HepG2 (cell line): Measurements from ENCODE around the gene NFYC. TPM values are rescaled to one million over a fixed set of nuclear protein-coding genes. Genes with fewer than 3 reads are reported as not detected.
A peak's percentile ranks its signal among the peaks of the same experiment; 100 is the strongest.

Experiments
- BRF2 ChIP-seq: sonication (generic); formaldehyde crosslinking; IDR thresholded peaks from 2 replicates; pipeline ENCODE4 v1.8.1; 2022; ENCODE audit warnings: mild to moderate bottlenecking, missing genetic modification reagents
- GATAD2A ChIP-seq: IDR thresholded peaks from 2 replicates; pipeline ENCODE4 v1.6.1; 2016
- KDM5A ChIP-seq: fragments of 200-600 bp; sonication (generic); IDR thresholded peaks from 2 replicates; pipeline ENCODE4 v1.7.0; 2018; ENCODE audit warnings: antibody characterized with exemption, mild to moderate bottlenecking, low read length, borderline replicate concordance
- LBX2 ChIP-seq: sonication (generic); formaldehyde crosslinking; IDR thresholded peaks from 2 replicates; pipeline ENCODE4 v1.5.0; 2020; ENCODE audit warnings: missing genetic modification reagents, mild to moderate bottlenecking, borderline replicate concordance
- MXD1 ChIP-seq: sonication (generic); formaldehyde crosslinking; IDR thresholded peaks from 2 replicates; pipeline ENCODE4 v1.4.0; 2020; ENCODE audit warnings: mild to moderate bottlenecking, missing genetic modification reagents
- NCOR1 ChIP-seq: fragments of 200-600 bp; sonication (generic); IDR thresholded peaks from 2 replicates; pipeline ENCODE4 v1.7.0; 2017; ENCODE audit warnings: antibody characterized with exemption, low read length, borderline replicate concordance
- PCBP1 ChIP-seq: fragments of 200-400 bp; formaldehyde crosslinking; IDR thresholded peaks from 2 replicates; pipeline ENCODE4 v1.6.1; 2017; ENCODE audit warnings: mild to moderate bottlenecking, low read depth, low read length, borderline replicate concordance
- RAD21 ChIP-seq: fragments of 450-650 bp; formaldehyde crosslinking; IDR thresholded peaks from 2 replicates; pipeline ENCODE4 v1.5.0; 2020; ENCODE audit warnings: mild to moderate bottlenecking
- ZNF367 ChIP-seq: sonication (generic); formaldehyde crosslinking; IDR thresholded peaks from 2 replicates; pipeline ENCODE4 v1.4.0; 2020; ENCODE audit warnings: missing genetic modification reagents, borderline replicate concordance
- ZNF512 ChIP-seq: sonication (generic); formaldehyde crosslinking; IDR thresholded peaks from 2 replicates; pipeline ENCODE4 v1.4.0; 2020; ENCODE audit warnings: mild to moderate bottlenecking, missing genetic modification reagents
- ZNF737 ChIP-seq: sonication (generic); formaldehyde crosslinking; IDR thresholded peaks from 2 replicates; pipeline ENCODE4 v1.5.0; 2020; ENCODE audit warnings: missing genetic modification reagents, mild to moderate bottlenecking, borderline replicate concordance
- polyA plus RNA-seq, 8 experiments: library from polyadenylated mRNA; depleted of rRNA in 3 of 8; stranded (reverse) in 7 of 8; unstranded in 1 of 8; fragments of >200 nt; fragmentation: Illumina TruSeq in 4 of 8; extraction: Trizol in 4 of 8; gene quantifications; 2 replicates each; pipeline versions ENCODE4 v1.2.1 to v1.2.3, GENCODE V29; 2011 to 2016; ENCODE audit warnings: low read depth in 4 of 8, missing spikeins in 1 of 8, mixed read lengths in 1 of 8; ENCODE audit not compliant: insufficient read depth in 1 of 8
- total RNA-seq, 5 experiments: library from RNA; depleted of rRNA; stranded (reverse); fragments of >200 nt; fragmentation: Illumina TruSeq; extraction: Trizol; gene quantifications; 2 replicates each; pipeline ENCODE4 v1.2.3, GENCODE V29; 2016; ENCODE audit warnings: low read depth in 1 of 5
- TF ChIP-seq, protein P1 (sequence below): sonication (generic); formaldehyde crosslinking; IDR thresholded peaks from one replicate; pipeline ENCODE4 v1.5.1; 2020; ENCODE audit warnings: mild to moderate bottlenecking, missing genetic modification reagents; ENCODE audit errors: not compliant biosample characterization
- TF ChIP-seq, protein P2 (sequence below): sonication (generic); formaldehyde crosslinking; IDR thresholded peaks from 2 replicates; pipeline ENCODE4 v1.5.1; 2020; ENCODE audit warnings: missing genetic modification reagents, mild to moderate bottlenecking, borderline replicate concordance

NFYC gene
- total and polyA plus RNA-seq, 2 of the 13 experiments (the other 11 are each of a cell fraction or from before 2014, with no cell fraction given) = 33.9 to 73.7 TPM

GRCh38 chr1:40691538-40692428 lies at the start of gene NFYC (continued):
- peak; percentile 5; the same call in 1 of the 2 replicates for TF ChIP-seq KDM5A
- TF ChIP-seq NCOR1 = 0 out of 2 replicates have a peak, but pooled peaks have one; percentile 3
- TF ChIP-seq PCBP1 = peak; percentile 94; the same call in 1 of the 2 replicates
- TF ChIP-seq, protein P1, sequence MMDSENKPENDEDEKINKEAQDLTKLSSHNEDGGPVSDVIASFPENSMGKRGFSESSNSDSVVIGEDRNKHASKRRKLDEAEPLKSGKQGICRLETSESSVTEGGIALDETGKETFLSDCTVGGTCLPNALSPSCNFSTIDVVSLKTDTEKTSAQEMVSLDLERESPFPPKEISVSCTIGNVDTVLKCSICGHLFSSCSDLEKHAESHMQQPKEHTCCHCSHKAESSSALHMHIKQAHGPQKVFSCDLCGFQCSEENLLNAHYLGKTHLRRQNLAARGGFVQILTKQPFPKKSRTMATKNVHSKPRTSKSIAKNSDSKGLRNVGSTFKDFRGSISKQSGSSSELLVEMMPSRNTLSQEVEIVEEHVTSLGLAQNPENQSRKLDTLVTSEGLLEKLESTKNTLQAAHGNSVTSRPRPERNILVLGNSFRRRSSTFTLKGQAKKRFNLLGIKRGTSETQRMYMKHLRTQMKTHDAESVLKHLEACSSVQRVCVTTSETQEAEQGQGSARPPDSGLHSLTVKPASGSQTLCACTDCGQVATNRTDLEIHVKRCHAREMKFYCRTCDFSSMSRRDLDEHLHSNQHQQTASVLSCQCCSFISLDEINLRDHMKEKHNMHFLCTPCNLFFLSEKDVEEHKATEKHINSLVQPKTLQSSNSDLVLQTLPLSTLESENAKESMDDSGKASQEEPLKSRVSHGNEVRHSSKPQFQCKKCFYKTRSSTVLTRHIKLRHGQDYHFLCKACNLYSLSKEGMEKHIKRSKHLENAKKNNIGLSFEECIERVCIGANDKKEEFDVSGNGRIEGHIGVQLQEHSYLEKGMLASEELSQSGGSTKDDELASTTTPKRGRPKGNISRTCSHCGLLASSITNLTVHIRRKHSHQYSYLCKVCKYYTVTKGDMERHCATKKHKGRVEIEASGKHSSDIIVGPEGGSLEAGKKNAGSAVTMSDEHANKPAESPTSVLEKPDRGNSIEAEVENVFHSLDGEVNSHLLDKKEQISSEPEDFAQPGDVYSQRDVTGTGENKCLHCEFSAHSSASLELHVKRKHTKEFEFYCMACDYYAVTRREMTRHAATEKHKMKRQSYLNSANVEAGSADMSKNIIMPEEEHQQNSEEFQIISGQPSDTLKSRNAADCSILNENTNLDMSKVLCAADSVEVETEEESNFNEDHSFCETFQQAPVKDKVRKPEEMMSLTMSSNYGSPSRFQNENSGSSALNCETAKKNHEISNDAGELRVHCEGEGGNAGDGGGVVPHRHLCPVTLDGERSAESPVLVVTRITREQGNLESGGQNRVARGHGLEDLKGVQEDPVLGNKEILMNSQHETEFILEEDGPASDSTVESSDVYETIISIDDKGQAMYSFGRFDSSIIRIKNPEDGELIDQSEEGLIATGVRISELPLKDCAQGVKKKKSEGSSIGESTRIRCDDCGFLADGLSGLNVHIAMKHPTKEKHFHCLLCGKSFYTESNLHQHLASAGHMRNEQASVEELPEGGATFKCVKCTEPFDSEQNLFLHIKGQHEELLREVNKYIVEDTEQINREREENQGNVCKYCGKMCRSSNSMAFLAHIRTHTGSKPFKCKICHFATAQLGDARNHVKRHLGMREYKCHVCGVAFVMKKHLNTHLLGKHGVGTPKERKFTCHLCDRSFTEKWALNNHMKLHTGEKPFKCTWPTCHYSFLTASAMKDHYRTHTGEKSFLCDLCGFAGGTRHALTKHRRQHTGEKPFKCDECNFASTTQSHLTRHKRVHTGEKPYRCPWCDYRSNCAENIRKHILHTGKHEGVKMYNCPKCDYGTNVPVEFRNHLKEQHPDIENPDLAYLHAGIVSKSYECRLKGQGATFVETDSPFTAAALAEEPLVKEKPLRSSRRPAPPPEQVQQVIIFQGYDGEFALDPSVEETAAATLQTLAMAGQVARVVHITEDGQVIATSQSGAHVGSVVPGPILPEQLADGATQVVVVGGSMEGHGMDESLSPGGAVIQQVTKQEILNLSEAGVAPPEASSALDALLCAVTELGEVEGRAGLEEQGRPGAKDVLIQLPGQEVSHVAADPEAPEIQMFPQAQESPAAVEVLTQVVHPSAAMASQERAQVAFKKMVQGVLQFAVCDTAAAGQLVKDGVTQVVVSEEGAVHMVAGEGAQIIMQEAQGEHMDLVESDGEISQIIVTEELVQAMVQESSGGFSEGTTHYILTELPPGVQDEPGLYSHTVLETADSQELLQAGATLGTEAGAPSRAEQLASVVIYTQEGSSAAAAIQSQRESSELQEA = peak; percentile 97
- 0 out of 2 replicates have a peak, but pooled peaks have one; percentile 76 for TF ChIP-seq ZNF367
- TF ChIP-seq LBX2 (CRISPR knock-in tag) = 0 out of 2 replicates have a peak, but pooled peaks have one; percentile 80
- TF ChIP-seq ZNF737 (CRISPR knock-in tag) = no peak; the same call in 1 of the 2 replicates
- peak; percentile 55; the same call in 1 of the 2 replicates for TF ChIP-seq GATAD2A
- no peak for TF ChIP-seq ZNF512 (CRISPR knock-in tag)
- peak; percentile 66 for TF ChIP-seq RAD21 (CRISPR knock-in tag)
- TF ChIP-seq MXD1 (CRISPR knock-in tag) = peak; percentile 71; the same call in 1 of the 2 replicates
- no peak for TF ChIP-seq BRF2 (CRISPR knock-in tag)
- TF ChIP-seq, protein P2, sequence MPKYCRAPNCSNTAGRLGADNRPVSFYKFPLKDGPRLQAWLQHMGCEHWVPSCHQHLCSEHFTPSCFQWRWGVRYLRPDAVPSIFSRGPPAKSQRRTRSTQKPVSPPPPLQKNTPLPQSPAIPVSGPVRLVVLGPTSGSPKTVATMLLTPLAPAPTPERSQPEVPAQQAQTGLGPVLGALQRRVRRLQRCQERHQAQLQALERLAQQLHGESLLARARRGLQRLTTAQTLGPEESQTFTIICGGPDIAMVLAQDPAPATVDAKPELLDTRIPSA = 0 out of 2 replicates have a peak, but pooled peaks have one; percentile 43
